ENCODE measurements around the gene SLC25A6. TPM values are rescaled to one million over a fixed set of nuclear protein-coding genes. Genes with fewer than 3 reads are reported as not detected.
A peak's percentile ranks its signal among the peaks of the same experiment; 100 is the strongest.

SLC25A6 gene
- total and polyA plus RNA-seq, 2 of the 13 experiments (the other 11 are each of a cell fraction or from before 2014, with no cell fraction given): 138 to 581 TPM

GRCh38 chrX:1393871-1394615 lies 2.1 kb upstream of the SLC25A6 start:
- BruUV-seq (replicated peaks): no TSS peak
- Histone ChIP-seq H3K36me3 (replicated peaks in 1 of 2; ENCODE audit: control insufficient read depth in 1 of 2, insufficient read depth in 2 of 2, low read length in 2 of 2) (peaks cover 15 to 26% of the 10 kb centered on the region in 2 experiments), H3K79me2 (ENCODE audit: insufficient read depth, low read length) (peaks cover 38% of the 10 kb centered on the region), H3K27ac (ENCODE audit: extremely low read length, insufficient read depth, low read length) (no peak overlapping the region), H3K4me2 (ENCODE audit: low read depth, low read length) (peak overlapping the region; percentile 18; the same call in 1 of the 2 replicates), H3K27me3 (ENCODE audit: control insufficient read depth in 1 of 2, insufficient read depth in 2 of 2, low read length in 2 of 2) (no peaks in the 10 kb centered on the region; a peak in 1 of 5 replicates), H4K20me1 (ENCODE audit: insufficient read depth, low read length) (peaks cover 35% of the 10 kb centered on the region), H3K9ac (ENCODE audit: insufficient read depth, low read depth, low read length) (no peak overlapping the region), H3K4me3 (replicated peaks in 1 of 3; ENCODE audit: insufficient read depth in 1 of 3, low read depth in 2 of 3, low read length in 3 of 3) (no peak overlapping the region), H2AFZ (ENCODE audit: low read length) (no peak overlapping the region), H3K4me1 (ENCODE audit: insufficient read depth, low read length) (peaks cover 37% of the 10 kb centered on the region), H3K9me3 (ENCODE audit: low read length) (no peaks in the 10 kb centered on the region)
- DNase-seq (ENCODE audit: low spot score): no peak
- ChIA-PET CTCF (ENCODE audit: low intra/inter-chr PET ratio, low total read pairs) (no interaction called here), POLR2A (no interaction called here)
- TF ChIP-seq RFX1 (IDR thresholded peaks at IDR 0.05): no peak
- 0 out of 2 replicates have a peak, but pooled peaks have one; percentile 10 for TF ChIP-seq FOXA1 (IDR thresholded peaks at IDR 0.05)
- TF ChIP-seq FOXA1 (CRISPR knock-in tag; IDR thresholded peaks at IDR 0.05): no peak
- 0 out of 2 replicates have a peak, but pooled peaks have one; percentile 27 for TF ChIP-seq ZNF710 (CRISPR knock-in tag; IDR thresholded peaks at IDR 0.05; ENCODE audit: borderline replicate concordance)
- no peak for FAIRE-seq
- no peak for ATAC-seq
- intact Hi-C loops (cut with micrococcal nuclease; ENCODE audit: unreplicated experiment): loop anchor here (5.0 kb wide), 1 partner anchor 58 kb away; the partner anchor contains the start of gene ASMTL
- in situ Hi-C loops (cut with HindIII; ENCODE audit: extremely low pct_ligation_motif_present, low pct_unique_long_range_greater_than_20kb): no loop called here
- 90% methylated on average over 16 of the region's 16 CpGs for WGBS (ENCODE audit: low lambda C conversion rate)
